Testis (tissue), 2 donors: Measurements from ENCODE around the gene SERPINA7.

Experiments used
- CTCF ChIP-seq, 3 experiments: fragments of 450-650 bp in 2 of 3; fragments of 200-600 bp in 1 of 3; sonication (generic) in 1 of 3; IDR thresholded peaks; one replicate each; pipeline ENCODE4 v1.5.1; 2016 to 2019; ENCODE audit warnings: antibody characterized with exemption in 3 of 3, mild to moderate bottlenecking in 2 of 3, moderate library complexity in 1 of 3
- POLR2A ChIP-seq: fragments of 450-650 bp; IDR thresholded peaks from one replicate; pipeline ENCODE4 v1.6.1; 2017; ENCODE audit warnings: antibody characterized with exemption, mild to moderate bottlenecking, moderate library complexity

- TF ChIP-seq CTCF (IDR thresholded peaks at IDR 0.05) (no peak), POLR2A (no peak)
Measured at GRCh38 chrX:106036716-106037115, 1.8 kb downstream of the SERPINA7 start.
